GM19240 (cell line): ENCODE data around the gene CA9.

Experiments used
- DNase-seq: peaks from one replicate; pipeline ENCODE4 v3.0.0; 2011; ENCODE audit warnings: low spot score; ENCODE audit not compliant: insufficient read length

CA9 gene

GRCh38 chr9:35675204-35675603, 1.5 kb downstream of the CA9 start:
- DNase-seq: no peak

GRCh38 chr9:35675732-35676392, 2.1 kb downstream of the CA9 start:
- no peak for DNase-seq

- no peak for DNase-seq
Measured at GRCh38 chr9:35679091-35679490, 5.4 kb downstream of the CA9 start.

GRCh38 chr9:35679766-35680330, 6.1 kb downstream of the CA9 start:
- no peak for DNase-seq

- peak; percentile 55 for DNase-seq
Measured at GRCh38 chr9:35680331-35681105, 6.8 kb downstream of the CA9 start.

GRCh38 chr9:35681341-35682002, 7.7 kb downstream of the CA9 start:
- DNase-seq: no peak

- no peak for DNase-seq
Measured at GRCh38 chr9:35682051-35682450, 8.3 kb downstream of the CA9 start.

GRCh38 chr9:35682520-35683315, 9.0 kb downstream of the CA9 start:
- DNase-seq: no peak

- no peak for DNase-seq
Measured at GRCh38 chr9:35683323-35683722, 9.6 kb downstream of the CA9 start.

- no peak for DNase-seq
Measured at GRCh38 chr9:35684921-35685320, 11.2 kb downstream of the CA9 start.

GRCh38 chr9:35685506-35685905, 11.8 kb downstream of the CA9 start:
- DNase-seq: no peak

GRCh38 chr9:35686222-35687203, 12.8 kb downstream of the CA9 start:
- no peak for DNase-seq

- no peak for DNase-seq
Measured at GRCh38 chr9:35687306-35687705, 13.6 kb downstream of the CA9 start.

GRCh38 chr9:35687972-35688557, 14.3 kb downstream of the CA9 start:
- DNase-seq: no peak

- DNase-seq: no peak
Measured at GRCh38 chr9:35688558-35689541, 15.1 kb downstream of the CA9 start.

GRCh38 chr9:35689542-35690293, 16.0 kb downstream of the CA9 start, which contains the start of gene TPM2:
TSS of gene TPM2 (minus strand) at chr9:35689925. CDS start at chr9:35689817, 108 bp downstream.
- DNase-seq: no peak

- no peak for DNase-seq
Measured at GRCh38 chr9:35690294-35690613, 16.5 kb downstream of the CA9 start.
